Activated CD8-positive, alpha-beta T cell treated with anti-CD3 and anti-CD28 coated beads for 36 hours (primary cell): ENCODE measurements around the gene COL25A1. TPM values are rescaled to one million over a fixed set of nuclear protein-coding genes. Genes with fewer than 3 reads are reported as not detected.

Experiments
- ATAC-seq: fragments of 200-7000 bp; cut with Tn5 transposase; one replicate; pipeline ENCODE4 v1.10.0; 2021; ENCODE audit warnings: mild to moderate bottlenecking, moderate library complexity
- CTCF ChIA-PET: fragments of 350-600 bp; sonication (Branson Sonifier 250); formaldehyde crosslinking; loops from one replicate; lab custom pipeline; 2021; ENCODE audit warnings: antibody characterized with exemption; lab: Charles Lee
- POLR2A ChIA-PET: fragments of 350-600 bp; sonication (Branson Sonifier 250); formaldehyde crosslinking; loops from one replicate; lab custom pipeline; 2021; ENCODE audit warnings: antibody characterized with exemption; lab: Charles Lee
- DNase-seq: peaks from one replicate; pipeline ENCODE4 v3.0.0-alpha.2; 2020
- H3K27ac Mint-ChIP-seq: one replicate; pipeline ENCODE4 v1.8.0; 2021; ENCODE audit warnings: mild to moderate bottlenecking, mixed read lengths
- H3K27me3 Mint-ChIP-seq: one replicate; pipeline ENCODE4 v1.8.0; 2021; ENCODE audit warnings: mixed read lengths
- H3K36me3 Mint-ChIP-seq: one replicate; pipeline ENCODE4 v1.8.0; 2021; ENCODE audit warnings: low read depth, mixed read lengths
- H3K4me1 Mint-ChIP-seq: one replicate; pipeline ENCODE4 v1.8.0; 2021; ENCODE audit warnings: low read depth, mixed read lengths
- H3K4me3 Mint-ChIP-seq: one replicate; pipeline ENCODE4 v1.8.0; 2021; ENCODE audit warnings: mild to moderate bottlenecking, moderate library complexity, mixed read lengths
- H3K9me3 Mint-ChIP-seq: one replicate; pipeline ENCODE4 v1.8.0; 2021; ENCODE audit warnings: mixed read lengths
- intact Hi-C: fragments of 100-400 bp; cut with micrococcal nuclease; formaldehyde crosslinking; loops from one replicate; pipeline ENCODE4 v1.10.0; 2022
- total RNA-seq, 2 experiments: library from RNA; stranded (reverse); gene quantifications; one replicate each; pipeline ENCODE4 v1.2.3, GENCODE V29; 2021
- TF ChIP-seq, protein P1 (sequence below): fragments of 200-600 bp; IDR thresholded peaks from one replicate; pipeline ENCODE4 v1.8.0; 2022; ENCODE audit warnings: antibody characterized with exemption, mild to moderate bottlenecking

COL25A1 gene
- total RNA-seq, 2 experiments from 2014 or later: not detected

DNA sequence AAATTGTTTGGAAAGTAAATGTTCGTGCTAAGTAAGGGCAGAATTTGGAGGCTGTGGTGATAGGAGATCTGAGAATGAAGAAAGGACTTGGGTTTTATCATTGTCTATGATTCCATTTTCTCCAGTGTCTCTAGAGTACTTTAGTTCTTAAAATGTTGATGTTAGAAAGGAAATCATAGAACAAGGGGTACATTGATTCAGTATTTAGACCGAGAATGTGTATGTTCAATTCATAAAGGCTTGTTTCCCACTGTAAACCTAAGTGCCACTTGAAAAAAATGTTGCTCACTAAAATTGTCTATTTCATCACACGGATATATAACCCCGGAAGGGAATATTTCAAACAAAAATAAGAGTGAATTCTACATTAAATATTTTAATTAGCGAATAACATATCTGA lies 380.3 kb downstream of the COL25A1 start:
- Mint-ChIP-seq H3K4me3 (no peak overlapping the region), H3K27ac (no peak overlapping the region), H3K4me1 (no peaks in the 10 kb centered on the region), H3K27me3 (peaks cover 8% of the 10 kb centered on the region), H3K9me3 (no peaks in the 10 kb centered on the region), H3K36me3 (no peaks in the 10 kb centered on the region)
- TF ChIP-seq, protein P1, sequence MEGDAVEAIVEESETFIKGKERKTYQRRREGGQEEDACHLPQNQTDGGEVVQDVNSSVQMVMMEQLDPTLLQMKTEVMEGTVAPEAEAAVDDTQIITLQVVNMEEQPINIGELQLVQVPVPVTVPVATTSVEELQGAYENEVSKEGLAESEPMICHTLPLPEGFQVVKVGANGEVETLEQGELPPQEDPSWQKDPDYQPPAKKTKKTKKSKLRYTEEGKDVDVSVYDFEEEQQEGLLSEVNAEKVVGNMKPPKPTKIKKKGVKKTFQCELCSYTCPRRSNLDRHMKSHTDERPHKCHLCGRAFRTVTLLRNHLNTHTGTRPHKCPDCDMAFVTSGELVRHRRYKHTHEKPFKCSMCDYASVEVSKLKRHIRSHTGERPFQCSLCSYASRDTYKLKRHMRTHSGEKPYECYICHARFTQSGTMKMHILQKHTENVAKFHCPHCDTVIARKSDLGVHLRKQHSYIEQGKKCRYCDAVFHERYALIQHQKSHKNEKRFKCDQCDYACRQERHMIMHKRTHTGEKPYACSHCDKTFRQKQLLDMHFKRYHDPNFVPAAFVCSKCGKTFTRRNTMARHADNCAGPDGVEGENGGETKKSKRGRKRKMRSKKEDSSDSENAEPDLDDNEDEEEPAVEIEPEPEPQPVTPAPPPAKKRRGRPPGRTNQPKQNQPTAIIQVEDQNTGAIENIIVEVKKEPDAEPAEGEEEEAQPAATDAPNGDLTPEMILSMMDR: no peak
- POLR2A ChIA-PET: no interaction called here
- CTCF ChIA-PET: no interaction called here
- intact Hi-C loops: no loop called here
- ATAC-seq: no peak
- no peak for DNase-seq

DNA sequence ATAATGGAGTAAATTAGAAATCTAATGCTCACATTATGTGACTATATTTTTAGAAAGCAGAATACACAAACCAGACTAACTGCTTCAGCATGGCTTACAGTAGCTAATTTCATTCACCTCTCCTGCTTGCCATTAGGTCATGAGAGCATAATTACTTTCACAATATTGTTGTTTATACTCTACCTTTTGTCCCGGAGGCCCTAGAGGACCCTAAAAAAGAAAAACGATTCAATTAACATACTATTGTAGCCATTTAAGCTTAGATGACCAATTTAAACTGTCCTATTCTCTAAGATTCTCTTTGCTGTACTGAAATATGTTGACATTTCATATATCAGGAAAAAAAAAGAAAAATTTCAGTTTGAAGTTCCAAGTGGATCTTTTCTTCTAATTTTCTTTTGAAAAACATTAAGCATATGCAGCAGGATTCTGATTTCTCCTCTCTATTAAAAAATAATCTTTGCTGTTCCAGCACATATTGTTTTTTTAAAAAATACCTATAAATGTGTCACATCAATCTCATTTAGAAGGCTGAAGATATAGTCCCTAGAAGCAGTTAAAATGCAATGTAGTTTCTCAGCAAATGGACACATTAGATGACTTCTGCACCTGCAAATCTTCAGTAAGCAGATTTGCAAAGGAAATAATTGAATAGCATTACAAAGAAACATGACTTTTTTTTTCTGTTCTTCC lies 381.9 kb downstream of the COL25A1 start:
- CTCF ChIA-PET: no interaction called here
- no peak overlapping the region for H3K4me3 Mint-ChIP-seq
- H3K9me3 Mint-ChIP-seq: no peaks in the 10 kb centered on the region

DNA sequence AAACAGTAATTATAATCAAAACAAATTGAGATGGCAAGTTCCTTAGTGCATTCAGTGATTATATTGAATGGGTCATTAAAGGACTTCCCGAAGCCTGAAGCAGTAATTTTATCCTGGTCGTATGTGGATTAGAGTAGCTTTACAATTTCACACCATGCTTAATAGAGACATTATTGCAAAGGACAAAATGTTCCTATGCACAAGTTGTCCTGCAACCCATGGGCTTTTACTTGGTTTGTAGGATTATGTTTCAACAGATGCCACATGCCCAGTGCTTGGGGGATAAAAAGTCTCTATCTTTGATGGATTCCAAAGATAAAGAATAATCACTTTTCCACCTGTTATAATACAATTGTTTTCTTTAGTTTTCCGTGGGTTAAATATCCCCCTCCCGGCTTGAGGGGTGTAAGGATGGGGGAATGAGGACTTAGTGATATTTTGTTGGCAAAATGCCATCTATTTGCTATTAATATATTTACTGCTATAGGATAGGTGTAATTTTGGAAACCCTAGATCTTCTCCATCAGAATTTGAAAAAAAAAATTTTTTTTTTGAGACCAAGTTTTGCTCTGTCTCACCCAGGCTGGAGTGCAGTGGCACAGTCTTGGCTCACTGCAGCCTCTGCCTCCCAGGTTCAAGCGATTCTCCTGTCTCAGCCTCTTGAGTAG lies 383.1 kb downstream of the COL25A1 start:
- Mint-ChIP-seq H3K9me3 (no peaks in the 10 kb centered on the region), H3K36me3 (no peaks in the 10 kb centered on the region), H3K27me3 (peaks cover 6% of the 10 kb centered on the region), H3K27ac (no peak overlapping the region), H3K4me1 (no peaks in the 10 kb centered on the region), H3K4me3 (no peak overlapping the region)
- ATAC-seq: no peak
- ChIA-PET POLR2A (no interaction called here), CTCF (no interaction called here)
- intact Hi-C loops: no loop called here
- DNase-seq: no peak
- TF ChIP-seq, protein P1: no peak

More for the DNA sequence above, 381.9 kb downstream of the COL25A1 start:
- intact Hi-C loops: no loop called here
- no peak for DNase-seq
- TF ChIP-seq, protein P1: no peak
- H3K27me3 Mint-ChIP-seq: peaks cover 8% of the 10 kb centered on the region
- POLR2A ChIA-PET: no interaction called here
- no peaks in the 10 kb centered on the region for H3K36me3 Mint-ChIP-seq
- H3K4me1 Mint-ChIP-seq: no peaks in the 10 kb centered on the region
- no peak for ATAC-seq
- no peak overlapping the region for H3K27ac Mint-ChIP-seq

DNA sequence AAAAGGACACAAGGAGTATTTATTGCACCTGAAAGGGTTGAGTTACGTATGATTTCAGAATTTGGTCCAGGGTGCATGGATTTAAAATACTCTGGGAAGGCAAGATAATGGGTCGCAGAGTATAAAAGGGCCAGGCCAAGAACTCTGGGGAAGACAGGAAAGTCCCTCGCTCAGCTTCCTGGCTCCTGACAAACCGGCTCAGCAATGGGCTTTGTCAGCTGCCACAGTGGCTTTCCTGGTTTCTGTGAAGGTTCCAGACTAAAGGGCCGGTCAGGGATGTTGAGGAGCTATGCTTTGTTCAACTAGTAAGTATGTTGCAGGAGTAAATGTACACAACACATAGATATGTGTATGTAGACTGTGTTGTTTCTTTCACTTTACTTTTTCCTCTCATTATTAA lies 385.2 kb downstream of the COL25A1 start:
- H3K4me1 Mint-ChIP-seq: no peaks in the 10 kb centered on the region
- no peak for ATAC-seq

DNA sequence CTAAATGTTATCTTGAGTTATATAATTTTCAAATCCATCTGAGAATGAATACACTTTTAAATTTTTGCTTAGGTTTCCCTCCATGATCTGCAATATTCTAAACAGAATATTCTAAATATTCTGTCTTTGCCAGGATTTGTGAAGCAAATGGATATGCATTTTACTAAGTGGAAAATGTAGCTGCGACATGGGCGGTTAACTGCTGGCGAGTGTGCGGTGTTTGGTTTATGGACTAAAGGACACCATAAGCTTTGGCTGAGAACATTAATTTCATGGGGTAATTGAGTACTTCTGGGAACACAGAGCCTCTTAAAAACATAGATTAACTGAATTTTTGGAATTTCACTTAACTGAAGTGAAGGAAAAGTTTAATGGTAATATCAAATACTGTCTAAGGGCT lies 385.8 kb downstream of the COL25A1 start:
- TF ChIP-seq, protein P1: no peak
- POLR2A ChIA-PET: no interaction called here
- CTCF ChIA-PET: no interaction called here
- Mint-ChIP-seq H3K27ac (no peak overlapping the region), H3K4me1 (no peaks in the 10 kb centered on the region), H3K4me3 (no peak overlapping the region), H3K36me3 (no peaks in the 10 kb centered on the region), H3K9me3 (no peaks in the 10 kb centered on the region), H3K27me3 (no peaks in the 10 kb centered on the region)
- intact Hi-C loops: no loop called here
- DNase-seq (no peak), ATAC-seq (no peak)

More for the DNA sequence above, 385.2 kb downstream of the COL25A1 start:
- H3K27ac Mint-ChIP-seq: no peak overlapping the region
- DNase-seq: no peak
- intact Hi-C loops: no loop called here
- H3K9me3 Mint-ChIP-seq: no peaks in the 10 kb centered on the region
- POLR2A ChIA-PET: no interaction called here
- CTCF ChIA-PET: no interaction called here
- H3K36me3 Mint-ChIP-seq: no peaks in the 10 kb centered on the region
- TF ChIP-seq, protein P1: no peak
- H3K4me3 Mint-ChIP-seq: no peak overlapping the region
- H3K27me3 Mint-ChIP-seq: peaks cover 3% of the 10 kb centered on the region
